Measurements from ENCODE around the gene MIOX. TPM values are rescaled to one million over a fixed set of nuclear protein-coding genes. Genes with fewer than 3 reads are reported as not detected.

MIOX gene
- total RNA-seq, 1 experiment from 2014 or later: 0.32 TPM

DNA sequence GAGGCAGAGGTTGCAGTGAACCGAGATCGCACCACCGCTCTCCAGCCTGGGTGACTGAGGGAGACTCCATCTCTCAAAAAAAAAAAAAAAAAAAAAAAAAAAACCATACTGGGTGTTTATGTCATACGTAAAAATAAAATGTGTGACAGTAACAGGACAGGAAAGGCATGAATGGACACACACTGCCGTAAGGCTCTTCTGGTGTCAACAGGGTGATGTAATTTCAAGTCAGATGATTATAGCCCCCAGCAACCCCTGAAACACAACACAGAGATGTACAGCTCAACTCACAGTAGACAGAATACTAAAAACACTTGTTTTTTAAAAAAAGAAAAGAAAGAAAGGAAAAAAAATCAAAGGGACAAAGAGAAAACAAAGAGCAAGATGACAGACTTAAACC lies 34.0 kb upstream of the MIOX start:
- no peak overlapping the region for H3K27ac ChIP-seq (ENCODE audit: low read depth, low read length, poor library complexity, severe bottlenecking)
- H3K27me3 ChIP-seq (replicated peaks; ENCODE audit: insufficient read depth, low read depth, low read length, poor library complexity): no peaks in the 10 kb centered on the region
- no peaks in the 10 kb centered on the region for H3K9me3 ChIP-seq (ENCODE audit: low read depth, low read length, poor library complexity, severe bottlenecking)
- CTCF ChIA-PET: interaction anchor here (0.6 kb wide), 1 partner anchor 48 kb away, joined by 7 read pairs; no protein-coding TSS in a partner anchor
- intact Hi-C loops (cut with micrococcal nuclease; ENCODE audit: unreplicated experiment): no loop called here
- H3K4me3 ChIP-seq (ENCODE audit: low read depth, low read length, poor library complexity, severe bottlenecking): no peak overlapping the region
- BruUV-seq (replicated peaks): no TSS peak
- no peaks in the 10 kb centered on the region for H3K4me1 ChIP-seq (ENCODE audit: insufficient read depth, low read length, poor library complexity, severe bottlenecking)
- POLR2A ChIA-PET (ENCODE audit: low non-redundant PET): interaction anchor here (0.7 kb wide), 1 partner anchor 75 kb away, joined by 9 read pairs; no protein-coding TSS in a partner anchor
- TF ChIP-seq, protein P1, sequence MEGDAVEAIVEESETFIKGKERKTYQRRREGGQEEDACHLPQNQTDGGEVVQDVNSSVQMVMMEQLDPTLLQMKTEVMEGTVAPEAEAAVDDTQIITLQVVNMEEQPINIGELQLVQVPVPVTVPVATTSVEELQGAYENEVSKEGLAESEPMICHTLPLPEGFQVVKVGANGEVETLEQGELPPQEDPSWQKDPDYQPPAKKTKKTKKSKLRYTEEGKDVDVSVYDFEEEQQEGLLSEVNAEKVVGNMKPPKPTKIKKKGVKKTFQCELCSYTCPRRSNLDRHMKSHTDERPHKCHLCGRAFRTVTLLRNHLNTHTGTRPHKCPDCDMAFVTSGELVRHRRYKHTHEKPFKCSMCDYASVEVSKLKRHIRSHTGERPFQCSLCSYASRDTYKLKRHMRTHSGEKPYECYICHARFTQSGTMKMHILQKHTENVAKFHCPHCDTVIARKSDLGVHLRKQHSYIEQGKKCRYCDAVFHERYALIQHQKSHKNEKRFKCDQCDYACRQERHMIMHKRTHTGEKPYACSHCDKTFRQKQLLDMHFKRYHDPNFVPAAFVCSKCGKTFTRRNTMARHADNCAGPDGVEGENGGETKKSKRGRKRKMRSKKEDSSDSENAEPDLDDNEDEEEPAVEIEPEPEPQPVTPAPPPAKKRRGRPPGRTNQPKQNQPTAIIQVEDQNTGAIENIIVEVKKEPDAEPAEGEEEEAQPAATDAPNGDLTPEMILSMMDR (conservative IDR thresholded peaks at IDR 0.05; ENCODE audit: low read depth, low read length): no peak
- no peak for TF ChIP-seq EZH2 (IDR thresholded peaks at IDR 0.05; ENCODE audit: borderline replicate concordance, low read depth, low read length, poor library complexity, severe bottlenecking)
- no peak for DNase-seq (ENCODE audit: low spot score)
- peaks cover 28% of the 10 kb centered on the region for H3K36me3 ChIP-seq (ENCODE audit: insufficient read depth, low read length, poor library complexity, severe bottlenecking)

DNA sequence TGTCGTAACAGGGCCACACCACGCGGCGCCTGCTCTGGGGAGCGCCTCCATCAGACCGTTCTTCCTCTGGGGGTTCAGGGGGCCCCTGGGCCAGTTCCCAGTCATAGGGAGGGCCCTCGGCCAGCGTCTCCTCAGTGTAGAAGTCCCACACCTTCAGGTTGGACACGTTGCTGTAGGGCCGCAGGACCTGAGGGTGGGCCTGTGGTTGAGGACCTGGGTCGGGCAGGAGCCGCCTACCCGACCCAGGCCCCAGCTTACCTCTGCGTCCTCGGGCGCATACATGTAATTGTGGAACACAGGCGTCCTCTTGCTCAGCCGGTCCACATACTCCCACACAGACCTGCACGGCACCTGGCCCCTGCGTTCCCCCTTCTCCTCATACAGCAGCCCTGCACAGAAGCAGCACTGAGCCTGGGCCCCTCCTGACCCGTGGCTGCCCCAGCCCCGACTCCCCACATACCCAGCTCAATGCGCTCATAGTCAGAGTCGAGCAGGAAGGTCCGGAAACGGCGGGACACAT lies 32.0 kb upstream of the MIOX start:
- ChIA-PET POLR2A (ENCODE audit: low non-redundant PET) (no interaction called here), CTCF (no interaction called here)
- DNase-seq (ENCODE audit: low spot score): no peak
- Histone ChIP-seq H3K9me3 (ENCODE audit: low read depth, low read length, poor library complexity, severe bottlenecking) (no peaks in the 10 kb centered on the region), H3K4me1 (ENCODE audit: insufficient read depth, low read length, poor library complexity, severe bottlenecking) (no peaks in the 10 kb centered on the region), H3K27me3 (replicated peaks; ENCODE audit: insufficient read depth, low read depth, low read length, poor library complexity) (no peaks in the 10 kb centered on the region), H3K27ac (ENCODE audit: low read depth, low read length, poor library complexity, severe bottlenecking) (no peak overlapping the region), H3K4me3 (ENCODE audit: low read depth, low read length, poor library complexity, severe bottlenecking) (no peak overlapping the region), H3K36me3 (ENCODE audit: insufficient read depth, low read length, poor library complexity, severe bottlenecking) (peaks cover 27% of the 10 kb centered on the region)
- intact Hi-C loops (cut with micrococcal nuclease; ENCODE audit: unreplicated experiment): no loop called here
- TF ChIP-seq, protein P1 (conservative IDR thresholded peaks at IDR 0.05; ENCODE audit: low read depth, low read length): no peak
- no peak for TF ChIP-seq EZH2 (IDR thresholded peaks at IDR 0.05; ENCODE audit: borderline replicate concordance, low read depth, low read length, poor library complexity, severe bottlenecking)
- no TSS peak for BruUV-seq (replicated peaks)

GRCh38 chr22:50455201-50455600 lies 31.5 kb upstream of the MIOX start:
- intact Hi-C loops (cut with micrococcal nuclease; ENCODE audit: unreplicated experiment): no loop called here
- TF ChIP-seq, protein P1 (conservative IDR thresholded peaks at IDR 0.05; ENCODE audit: low read depth, low read length): no peak
- no peak for TF ChIP-seq EZH2 (IDR thresholded peaks at IDR 0.05; ENCODE audit: borderline replicate concordance, low read depth, low read length, poor library complexity, severe bottlenecking)
- Histone ChIP-seq H3K9me3 (ENCODE audit: low read depth, low read length, poor library complexity, severe bottlenecking) (no peaks in the 10 kb centered on the region), H3K4me1 (ENCODE audit: insufficient read depth, low read length, poor library complexity, severe bottlenecking) (no peaks in the 10 kb centered on the region), H3K27me3 (replicated peaks; ENCODE audit: insufficient read depth, low read depth, low read length, poor library complexity) (no peaks in the 10 kb centered on the region), H3K4me3 (ENCODE audit: low read depth, low read length, poor library complexity, severe bottlenecking) (no peak overlapping the region), H3K36me3 (ENCODE audit: insufficient read depth, low read length, poor library complexity, severe bottlenecking) (peaks cover 29% of the 10 kb centered on the region), H3K27ac (ENCODE audit: low read depth, low read length, poor library complexity, severe bottlenecking) (no peak overlapping the region)
- BruUV-seq (replicated peaks): no TSS peak
- no peak for DNase-seq (ENCODE audit: low spot score)
- ChIA-PET CTCF (no interaction called here), POLR2A (ENCODE audit: low non-redundant PET) (no interaction called here)
